Activated naive CD8-positive, alpha-beta T cell treated with anti-CD3 and anti-CD28 coated beads, Interleukin-2, amount 10 ng/mL, durations not matched to agents 7 days and 5 days (primary cell): ENCODE results near the gene CUX1. TPM values are rescaled to one million over a fixed set of nuclear protein-coding genes. Genes with fewer than 3 reads are reported as not detected.

Experiments
- ATAC-seq: fragments of 150-1000 bp; cut with Tn5 transposase; one replicate; pipeline ENCODE4 v1.10.0; 2021; ENCODE audit warnings: low read depth, moderate library complexity
- POLR2A ChIA-PET: fragments of 350-600 bp; sonication (Branson Sonifier 250); formaldehyde crosslinking; loops from one replicate; lab custom pipeline; 2021; ENCODE audit warnings: antibody characterized with exemption; lab: Charles Lee
- DNase-seq: peaks from one replicate; pipeline ENCODE4 v3.0.0; 2021
- H3K27ac Mint-ChIP-seq: one replicate; pipeline ENCODE4 v1.8.0; 2022; ENCODE audit warnings: mild to moderate bottlenecking, mixed read lengths
- H3K27me3 Mint-ChIP-seq: one replicate; pipeline ENCODE4 v1.8.0; 2022; ENCODE audit warnings: mild to moderate bottlenecking, moderate library complexity, mixed read lengths
- H3K36me3 Mint-ChIP-seq: one replicate; pipeline ENCODE4 v1.8.0; 2021; ENCODE audit warnings: mild to moderate bottlenecking, mixed read lengths
- H3K4me1 Mint-ChIP-seq: one replicate; pipeline ENCODE4 v1.8.0; 2021; ENCODE audit warnings: mixed read lengths
- H3K4me3 Mint-ChIP-seq: one replicate; pipeline ENCODE4 v1.8.0; 2022; ENCODE audit warnings: mild to moderate bottlenecking, moderate library complexity, mixed read lengths
- H3K9me3 Mint-ChIP-seq: one replicate; pipeline ENCODE4 v1.8.0; 2021; ENCODE audit warnings: mixed read lengths
- total RNA-seq, 2 experiments: library from RNA; stranded (reverse); gene quantifications; one replicate each; pipeline ENCODE4 v1.2.3, GENCODE V29; 2021

Gene CUX1
- total RNA-seq, 2 experiments from 2014 or later = 35.7 to 37.6 TPM

DNA sequence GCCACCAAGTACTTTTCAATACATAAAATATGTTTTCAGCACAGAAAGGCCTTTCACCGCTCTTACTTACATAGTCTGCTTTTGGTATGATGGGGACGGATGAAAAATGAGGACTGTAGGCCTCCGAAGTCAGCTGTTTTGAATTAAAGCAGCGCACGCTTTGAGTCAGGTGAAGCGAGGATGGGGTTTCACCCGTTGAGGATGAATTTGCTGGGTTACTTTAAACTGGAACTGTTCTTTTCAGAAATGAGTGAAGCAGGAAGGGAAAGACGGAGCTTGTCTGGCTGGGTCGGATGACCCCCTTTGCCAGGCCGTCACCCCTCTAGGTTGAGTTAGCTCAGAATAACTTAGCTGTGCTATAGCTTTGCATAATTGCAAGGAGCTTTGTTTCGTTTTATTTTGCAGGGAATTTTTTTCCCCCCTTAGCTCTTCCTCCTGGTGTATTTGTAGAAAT lies 40.0 kb downstream of the CUX1 start:
- Mint-ChIP-seq H3K27me3 (no peaks in the 10 kb centered on the region), H3K4me1 (peaks cover 34% of the 10 kb centered on the region), H3K27ac (peak overlapping the region; percentile 98), H3K36me3 (peaks cover 1% of the 10 kb centered on the region), H3K9me3 (no peaks in the 10 kb centered on the region), H3K4me3 (peak overlapping the region; percentile 96)
- DNase-seq (no peak), ATAC-seq (no peak)
- POLR2A ChIA-PET = no interaction called here

DNA sequence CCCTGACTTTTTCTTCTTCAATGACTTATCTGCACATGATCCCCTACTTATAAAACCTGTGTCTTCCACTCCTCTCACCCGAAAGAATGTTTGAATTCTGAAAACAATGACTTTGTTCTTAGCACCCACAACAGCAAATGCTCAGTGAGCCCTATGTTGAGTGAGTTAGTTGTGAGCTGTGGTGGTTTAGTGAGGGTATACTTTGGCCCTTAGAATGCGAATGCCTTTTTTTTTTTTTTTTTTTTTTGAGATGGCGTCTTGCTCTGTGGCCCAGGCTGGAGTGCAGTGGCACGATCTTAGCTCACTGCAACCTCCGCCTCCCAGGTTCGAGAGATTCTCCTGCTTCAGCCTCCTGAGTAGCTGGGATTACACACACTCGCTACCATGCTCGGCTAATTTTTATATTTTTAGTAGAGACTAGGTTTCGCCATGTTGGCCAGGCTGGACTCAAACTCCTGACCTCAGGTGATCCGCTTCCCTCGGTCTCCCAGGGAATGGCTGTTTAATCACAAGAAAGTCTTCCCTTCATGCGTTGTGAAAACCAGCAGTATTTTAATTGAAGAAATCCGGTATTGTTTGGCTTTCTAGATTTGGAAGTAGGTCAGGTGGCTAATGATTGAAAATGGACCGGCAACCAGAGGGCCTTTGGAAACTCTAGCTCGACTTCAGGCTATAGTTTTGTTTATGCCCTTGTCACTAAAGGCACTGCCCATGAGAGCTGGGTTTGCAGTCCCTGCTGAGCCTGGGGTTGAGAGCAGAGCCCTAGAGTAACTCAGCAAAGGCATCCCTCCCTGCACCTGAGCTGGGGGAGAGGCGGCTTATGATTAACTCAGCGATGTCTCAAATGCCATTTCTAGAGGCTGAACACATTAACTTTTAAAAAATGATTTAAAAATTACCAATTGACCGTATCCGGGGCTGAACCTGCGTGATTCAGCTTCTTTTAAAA lies 41.3 kb downstream of the CUX1 start:
- no peak for ATAC-seq
- no peaks in the 10 kb centered on the region for H3K27me3 Mint-ChIP-seq
- peaks cover 34% of the 10 kb centered on the region for H3K4me1 Mint-ChIP-seq
- peak overlapping the region; percentile 17 for H3K4me3 Mint-ChIP-seq
- DNase-seq = no peak
- H3K27ac Mint-ChIP-seq = peak overlapping the region; percentile 40
- no peaks in the 10 kb centered on the region for H3K9me3 Mint-ChIP-seq
- POLR2A ChIA-PET = no interaction called here
- peaks cover 1% of the 10 kb centered on the region for H3K36me3 Mint-ChIP-seq

DNA sequence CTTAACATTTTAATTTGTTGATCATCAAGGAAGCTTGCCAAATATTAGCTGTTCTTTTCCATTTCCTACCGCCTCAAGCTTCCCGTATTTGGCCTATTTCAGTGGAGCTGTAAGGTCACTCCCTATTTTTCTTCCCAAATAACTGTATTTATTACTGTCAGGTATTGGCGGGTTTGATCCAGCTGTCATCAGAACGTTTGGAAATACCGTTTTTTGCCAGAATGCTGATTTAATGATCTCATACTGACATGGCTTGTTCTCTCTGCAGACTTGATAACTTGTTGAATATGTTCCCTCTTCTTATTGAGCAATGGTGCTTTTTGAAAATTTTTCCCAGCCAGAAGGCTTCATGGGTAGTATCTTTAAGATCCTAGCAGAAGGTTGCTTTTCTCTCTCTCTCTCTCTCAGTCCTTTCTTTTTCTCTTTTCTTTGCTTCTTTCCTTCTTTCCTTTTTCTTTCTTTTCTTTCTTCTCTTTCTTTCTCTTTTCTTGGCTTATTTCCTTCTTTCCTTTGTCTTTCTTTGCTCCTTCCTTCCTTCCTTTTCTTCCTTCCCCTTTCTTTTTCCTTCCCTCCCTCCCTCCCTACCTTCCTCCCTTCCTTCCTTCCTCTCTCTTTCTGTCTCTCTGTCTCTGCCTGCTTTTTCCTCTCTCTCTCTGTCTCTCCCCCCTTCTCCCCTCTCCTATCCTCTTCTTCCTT lies 42.1 kb downstream of the CUX1 start:
- DNase-seq (no peak), ATAC-seq (no peak)
- Mint-ChIP-seq H3K27me3 (no peaks in the 10 kb centered on the region), H3K27ac (no peak overlapping the region), H3K4me3 (no peak overlapping the region), H3K9me3 (no peaks in the 10 kb centered on the region), H3K36me3 (peaks cover 1% of the 10 kb centered on the region), H3K4me1 (peaks cover 27% of the 10 kb centered on the region)
- POLR2A ChIA-PET = no interaction called here

DNA sequence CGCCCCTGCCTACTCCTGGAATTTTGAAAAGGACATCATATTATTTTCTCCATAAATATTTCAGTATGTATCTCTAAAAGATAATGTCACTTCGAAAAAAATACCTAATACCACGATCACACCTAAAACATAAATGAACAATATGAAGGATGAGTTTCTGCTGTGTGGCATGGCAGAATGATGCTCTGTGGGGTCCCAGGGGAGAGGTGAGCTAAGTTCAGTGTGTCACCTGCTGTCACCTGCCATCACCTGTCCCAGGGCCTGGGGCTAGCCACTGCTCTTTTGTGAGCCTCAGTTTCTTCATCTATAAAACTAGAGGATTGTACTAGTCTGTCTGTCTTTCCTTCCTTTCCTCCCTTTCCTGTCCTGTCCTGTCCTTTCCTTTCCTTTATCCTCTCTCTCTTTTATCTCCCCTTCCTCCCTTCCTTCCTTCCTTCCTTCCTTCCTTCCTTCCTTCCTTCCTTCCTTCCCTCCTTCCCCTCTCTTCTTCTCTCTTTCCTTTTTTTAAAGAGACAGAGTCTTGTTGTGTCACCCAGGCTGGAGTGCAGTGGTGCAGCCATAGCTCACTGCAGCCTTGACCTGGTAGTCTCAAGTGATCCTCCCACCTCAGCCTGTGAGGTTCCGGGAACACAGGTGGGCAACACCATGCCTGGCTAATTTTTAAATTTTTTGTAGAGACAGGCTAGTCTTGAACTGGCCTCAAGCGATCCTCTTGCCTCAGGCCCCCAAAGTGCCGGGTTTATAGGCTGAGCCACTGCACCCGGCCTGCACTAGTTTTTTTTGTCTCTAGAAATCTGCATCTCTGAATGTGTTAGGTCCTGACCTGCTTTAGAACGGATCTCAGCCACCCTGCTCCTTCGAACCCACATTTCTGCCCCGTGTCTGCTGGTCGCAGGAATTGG lies 43.1 kb downstream of the CUX1 start:
- Mint-ChIP-seq H3K27ac (no peak overlapping the region), H3K4me1 (peaks cover 27% of the 10 kb centered on the region), H3K9me3 (no peaks in the 10 kb centered on the region), H3K36me3 (peaks cover 1% of the 10 kb centered on the region), H3K27me3 (no peaks in the 10 kb centered on the region), H3K4me3 (no peak overlapping the region)
- POLR2A ChIA-PET = no interaction called here
- DNase-seq (no peak), ATAC-seq (no peak)

DNA sequence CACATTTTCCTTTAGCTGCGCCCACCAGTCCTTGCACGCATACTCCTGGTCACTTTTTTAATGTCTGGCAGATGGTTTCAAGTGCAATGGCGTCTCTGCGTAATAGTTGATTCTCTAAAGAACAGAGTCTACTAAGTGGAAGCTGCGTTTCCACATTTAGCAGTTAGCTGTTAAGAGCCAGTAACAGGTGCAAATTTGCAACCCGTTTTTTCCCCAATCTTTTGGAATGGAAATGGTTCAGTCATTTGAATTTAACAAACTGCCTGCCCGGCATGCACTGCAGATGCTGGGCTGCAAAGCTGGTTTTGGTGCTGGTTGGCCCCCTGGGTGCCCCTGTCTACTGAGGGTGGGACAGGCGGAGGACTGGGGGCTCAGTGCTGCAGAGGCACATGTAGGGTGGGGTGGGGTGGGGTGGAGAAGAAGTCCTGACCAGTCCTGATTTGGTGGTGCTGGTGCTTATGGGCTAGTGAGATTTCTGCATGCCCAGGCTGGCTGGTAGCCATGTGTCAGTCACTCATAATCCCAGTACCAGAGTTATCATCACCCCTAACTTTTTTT lies 43.9 kb downstream of the CUX1 start:
- H3K27ac Mint-ChIP-seq = no peak overlapping the region
- POLR2A ChIA-PET = no interaction called here

DNA sequence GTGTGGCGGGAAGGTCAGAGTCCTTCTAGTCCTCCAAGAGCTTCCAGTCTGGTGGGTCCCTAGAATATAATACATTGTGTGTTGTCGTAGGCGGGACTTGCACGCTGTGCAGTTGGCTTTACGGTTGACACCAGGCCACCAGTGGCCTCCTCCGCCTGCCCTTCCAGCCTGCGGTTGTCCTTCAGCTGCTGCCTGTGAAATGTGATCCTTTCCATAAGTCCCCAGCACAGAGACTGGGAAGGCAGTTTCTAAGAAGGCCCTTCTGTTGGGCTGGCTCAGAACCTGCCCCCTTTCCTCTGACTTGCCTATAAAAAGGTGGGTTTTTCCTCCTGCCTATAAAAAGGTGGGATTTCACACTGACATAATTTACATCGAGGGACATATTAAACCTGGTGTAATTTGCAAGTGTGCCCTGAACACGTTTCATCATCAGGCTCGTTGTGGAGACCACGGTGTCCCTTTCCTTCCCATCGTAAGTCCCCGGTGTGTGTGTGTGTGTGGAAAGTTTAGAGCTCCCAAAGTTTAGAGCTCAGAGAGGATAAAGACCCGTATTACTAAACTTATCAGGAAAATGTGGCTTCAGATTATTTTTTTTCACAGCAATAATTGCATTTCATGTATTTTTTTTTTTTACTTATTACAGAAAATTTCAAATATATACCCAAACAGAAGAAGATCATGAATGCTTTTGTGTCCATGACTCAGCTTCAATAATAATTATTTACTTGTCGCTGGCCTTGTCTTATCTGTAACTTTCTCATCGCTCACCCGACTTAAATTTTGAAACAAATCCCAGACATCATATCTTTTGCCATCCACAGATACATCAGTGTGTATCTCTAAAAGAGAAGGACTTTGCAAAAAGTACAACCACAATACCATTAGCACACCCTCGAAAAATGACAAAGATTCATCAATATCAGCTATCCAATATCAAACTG lies 45.1 kb downstream of the CUX1 start:
- H3K27ac Mint-ChIP-seq = no peak overlapping the region
- peaks cover 11% of the 10 kb centered on the region for H3K4me1 Mint-ChIP-seq
- POLR2A ChIA-PET = interaction anchor here (0.7 kb wide), 1 partner anchor 108 kb away, joined by 3 read pairs; no protein-coding TSS in a partner anchor
- H3K9me3 Mint-ChIP-seq = no peaks in the 10 kb centered on the region
- H3K4me3 Mint-ChIP-seq = no peak overlapping the region
- no peaks in the 10 kb centered on the region for H3K36me3 Mint-ChIP-seq
- DNase-seq = no peak
- no peak for ATAC-seq
- no peaks in the 10 kb centered on the region for H3K27me3 Mint-ChIP-seq

More for the DNA sequence above, 43.9 kb downstream of the CUX1 start:
- Mint-ChIP-seq H3K4me1 (peaks cover 22% of the 10 kb centered on the region), H3K27me3 (no peaks in the 10 kb centered on the region), H3K36me3 (peaks cover 1% of the 10 kb centered on the region), H3K4me3 (no peak overlapping the region), H3K9me3 (no peaks in the 10 kb centered on the region)
- ATAC-seq = no peak
- no peak for DNase-seq

DNA sequence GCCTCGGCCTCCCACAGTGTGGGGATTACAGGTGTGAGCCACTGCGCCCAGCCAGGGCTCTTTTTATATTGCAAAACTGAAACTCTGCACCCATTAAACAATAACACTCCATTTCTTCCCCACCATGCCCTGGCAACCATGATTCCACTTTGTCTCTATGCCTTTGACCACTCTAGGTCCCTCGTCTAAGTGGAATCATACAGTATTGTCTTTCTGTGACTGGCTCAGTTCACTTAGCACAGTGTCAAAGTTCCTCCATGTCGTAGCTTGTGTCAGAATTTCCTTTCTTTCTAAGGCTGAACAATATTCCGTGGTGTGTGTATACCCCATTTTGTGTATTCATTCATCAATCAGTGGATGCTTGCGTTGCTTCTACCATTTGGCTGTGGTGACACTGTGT lies 46.2 kb downstream of the CUX1 start:
- H3K9me3 Mint-ChIP-seq = no peaks in the 10 kb centered on the region
- H3K4me1 Mint-ChIP-seq = peaks cover 4% of the 10 kb centered on the region
- H3K27ac Mint-ChIP-seq = no peak overlapping the region
- POLR2A ChIA-PET = no interaction called here
- no peak overlapping the region for H3K4me3 Mint-ChIP-seq
- H3K27me3 Mint-ChIP-seq = no peaks in the 10 kb centered on the region
- no peak for ATAC-seq
- DNase-seq = no peak
- H3K36me3 Mint-ChIP-seq = no peaks in the 10 kb centered on the region

DNA sequence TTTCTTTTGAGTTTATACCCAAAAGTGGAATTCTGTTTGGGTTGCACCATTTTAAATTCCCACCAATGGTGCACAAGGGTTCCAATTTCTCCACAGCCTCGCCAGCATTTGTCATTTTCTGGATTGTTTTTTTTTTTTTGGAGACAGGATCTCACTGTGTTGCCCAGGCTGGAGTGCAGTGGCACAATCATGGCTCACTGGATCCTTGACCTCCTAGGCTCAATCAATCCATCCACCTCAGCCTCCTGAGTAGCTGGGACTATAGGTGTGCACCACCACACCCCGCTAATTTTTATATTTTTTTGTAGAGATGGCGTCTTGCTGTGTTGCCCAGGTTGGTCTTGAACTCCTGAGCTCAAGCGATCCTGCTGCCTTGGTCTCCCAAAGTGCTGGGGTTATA lies 46.6 kb downstream of the CUX1 start:
- no peaks in the 10 kb centered on the region for H3K9me3 Mint-ChIP-seq
- no peak for ATAC-seq
- no peak overlapping the region for H3K27ac Mint-ChIP-seq
- POLR2A ChIA-PET = no interaction called here
- no peaks in the 10 kb centered on the region for H3K27me3 Mint-ChIP-seq
- H3K4me1 Mint-ChIP-seq = peaks cover 4% of the 10 kb centered on the region
- no peaks in the 10 kb centered on the region for H3K36me3 Mint-ChIP-seq
- DNase-seq = no peak
- no peak overlapping the region for H3K4me3 Mint-ChIP-seq

DNA sequence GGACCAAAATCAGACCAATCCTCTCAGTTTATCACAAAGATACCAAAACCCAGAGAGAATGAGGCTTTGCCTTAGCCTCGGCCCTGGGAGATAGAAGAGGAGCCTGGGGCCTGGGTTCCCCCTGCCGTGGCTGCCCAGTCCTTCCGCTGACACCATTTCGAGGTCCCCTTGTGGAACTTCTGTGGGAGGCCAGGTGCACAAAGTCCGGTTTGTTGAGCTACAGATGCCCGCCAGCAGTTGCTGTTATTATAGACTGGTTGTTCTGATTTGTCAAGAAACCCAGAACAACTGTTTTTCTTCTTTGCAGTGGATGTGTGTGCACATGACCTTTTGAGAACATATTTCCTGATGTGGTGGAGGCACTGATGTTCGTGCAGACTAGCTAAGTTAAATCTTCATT lies 47.6 kb downstream of the CUX1 start:
- Mint-ChIP-seq H3K27me3 (no peaks in the 10 kb centered on the region), H3K27ac (no peak overlapping the region), H3K36me3 (no peaks in the 10 kb centered on the region), H3K4me3 (no peak overlapping the region), H3K9me3 (no peaks in the 10 kb centered on the region), H3K4me1 (peaks cover 3% of the 10 kb centered on the region)
- POLR2A ChIA-PET = no interaction called here
- DNase-seq = no peak
- ATAC-seq = no peak

DNA sequence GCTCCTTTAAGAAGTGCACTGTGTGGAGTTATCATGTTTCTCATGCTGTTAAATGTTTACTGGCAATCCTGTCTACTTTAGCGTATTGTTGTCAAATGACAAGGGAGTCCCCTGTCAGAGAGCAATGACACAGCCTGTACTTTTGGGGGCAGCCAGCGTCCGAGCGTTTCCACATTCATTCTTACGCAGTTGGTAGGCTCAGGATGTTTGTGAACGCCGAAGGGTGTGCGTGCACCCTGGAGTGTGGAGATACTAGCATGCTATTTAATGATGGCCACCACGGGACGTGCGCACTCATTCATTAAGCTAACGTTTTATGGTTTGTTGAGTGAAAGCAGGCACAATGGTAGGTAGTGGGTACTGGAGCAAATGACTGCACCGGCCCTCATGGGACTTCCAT lies 48.0 kb downstream of the CUX1 start:
- ATAC-seq = no peak

DNA sequence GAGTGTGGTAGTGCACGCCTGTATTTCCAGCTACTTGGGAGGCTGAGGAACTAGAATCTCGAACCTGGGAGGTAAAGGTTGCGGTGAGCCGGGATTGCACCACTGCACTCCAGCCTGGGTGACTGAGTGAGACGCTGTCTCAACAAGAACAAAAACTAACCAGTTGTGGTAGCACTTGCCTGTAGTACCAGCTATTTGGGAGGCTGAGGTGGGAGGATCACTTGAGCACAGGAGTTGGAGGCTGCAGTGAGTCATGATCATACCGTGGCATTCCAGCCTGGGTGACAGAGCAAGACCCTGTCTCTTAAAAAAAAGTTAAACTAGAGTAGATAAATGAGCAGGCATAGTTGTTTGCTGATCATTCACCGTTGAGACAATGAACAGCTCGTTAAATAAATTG lies 48.9 kb downstream of the CUX1 start:
- H3K4me1 Mint-ChIP-seq = peaks cover 1% of the 10 kb centered on the region
- POLR2A ChIA-PET = no interaction called here

More for the DNA sequence above, 48.0 kb downstream of the CUX1 start:
- H3K9me3 Mint-ChIP-seq = no peaks in the 10 kb centered on the region
- no peaks in the 10 kb centered on the region for H3K27me3 Mint-ChIP-seq
- H3K27ac Mint-ChIP-seq = no peak overlapping the region
- H3K4me1 Mint-ChIP-seq = peaks cover 1% of the 10 kb centered on the region
- DNase-seq = no peak
- POLR2A ChIA-PET = no interaction called here
- H3K4me3 Mint-ChIP-seq = no peak overlapping the region
- no peaks in the 10 kb centered on the region for H3K36me3 Mint-ChIP-seq

DNA sequence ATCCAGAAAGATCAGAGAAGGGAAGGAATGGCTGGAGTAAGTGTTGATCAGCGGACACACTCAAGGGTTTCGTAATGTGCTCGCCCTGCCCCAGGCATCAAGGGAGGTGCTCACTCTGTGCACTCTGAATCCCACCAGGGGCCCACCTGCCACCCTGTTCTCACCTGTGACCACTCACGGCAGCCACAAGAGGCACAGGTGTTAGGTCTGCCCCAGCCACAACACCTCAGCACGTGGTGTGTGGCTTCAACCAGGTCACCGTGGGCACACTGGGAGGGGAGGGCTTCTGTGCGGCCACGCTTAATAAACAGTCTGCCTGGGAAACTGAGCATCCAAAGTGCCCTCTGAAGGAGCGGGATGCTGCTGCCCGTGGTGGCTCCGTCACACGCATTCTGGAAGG lies 49.8 kb downstream of the CUX1 start:
- no peaks in the 10 kb centered on the region for H3K9me3 Mint-ChIP-seq
- DNase-seq (no peak), ATAC-seq (no peak)
- H3K27ac Mint-ChIP-seq = no peak overlapping the region
- H3K4me1 Mint-ChIP-seq = peaks cover 1% of the 10 kb centered on the region
- POLR2A ChIA-PET = no interaction called here
- no peaks in the 10 kb centered on the region for H3K36me3 Mint-ChIP-seq
- no peak overlapping the region for H3K4me3 Mint-ChIP-seq
- H3K27me3 Mint-ChIP-seq = no peaks in the 10 kb centered on the region

More for the DNA sequence above, 48.9 kb downstream of the CUX1 start:
- Mint-ChIP-seq H3K9me3 (no peaks in the 10 kb centered on the region), H3K36me3 (no peaks in the 10 kb centered on the region), H3K27me3 (no peaks in the 10 kb centered on the region), H3K27ac (no peak overlapping the region), H3K4me3 (no peak overlapping the region)
- ATAC-seq (no peak), DNase-seq (no peak)
